Measurements from ENCODE around the gene FGD4.

Gene FGD4

GRCh38 chr12:32568228-32568627 is 168.9 kb downstream of the FGD4 start:
- DNase-seq: no peak

DNA sequence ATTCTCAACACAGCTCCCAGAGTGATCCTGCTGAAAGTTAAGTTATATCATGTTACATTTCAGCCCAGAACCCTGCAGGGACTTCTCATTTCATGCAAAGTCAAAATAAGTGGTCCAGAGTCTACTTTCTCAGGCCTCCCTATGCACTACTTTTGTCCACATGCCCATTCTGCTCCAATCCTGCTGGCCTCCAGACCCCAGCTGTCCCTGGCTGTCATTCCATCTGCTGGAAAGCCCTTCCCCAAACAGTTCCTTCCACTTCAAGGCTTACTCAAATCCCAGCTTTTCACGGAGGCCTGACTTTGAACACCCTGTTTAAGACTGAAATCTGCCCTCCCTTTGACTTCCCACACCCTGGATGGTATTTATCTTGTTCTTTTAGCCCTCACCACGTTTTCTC is 169.9 kb downstream of the FGD4 start:
- no peak for DNase-seq

DNA sequence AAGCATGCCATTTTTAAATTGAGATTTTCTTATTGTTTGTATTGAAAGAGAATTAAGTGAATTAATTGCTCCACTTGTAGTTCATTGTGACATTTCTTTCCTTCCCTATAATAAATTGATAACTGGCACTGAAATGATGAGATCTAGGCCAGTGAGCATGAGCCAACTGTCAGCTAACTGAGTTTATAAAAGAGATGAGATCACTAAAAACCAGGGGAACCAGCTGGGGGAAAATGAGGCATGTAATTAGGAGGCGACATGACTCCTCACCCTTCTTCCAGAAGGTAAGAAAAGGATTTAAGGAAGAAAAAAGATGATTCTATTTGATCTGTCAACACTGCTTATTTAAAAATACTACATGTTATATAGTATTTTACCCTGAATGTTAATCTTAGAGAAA is 175.2 kb downstream of the FGD4 start:
- DNase-seq: no peak

- no peak for DNase-seq
Observed at GRCh38 chr12:32577328-32577727, 178.0 kb downstream of the FGD4 start.

DNA sequence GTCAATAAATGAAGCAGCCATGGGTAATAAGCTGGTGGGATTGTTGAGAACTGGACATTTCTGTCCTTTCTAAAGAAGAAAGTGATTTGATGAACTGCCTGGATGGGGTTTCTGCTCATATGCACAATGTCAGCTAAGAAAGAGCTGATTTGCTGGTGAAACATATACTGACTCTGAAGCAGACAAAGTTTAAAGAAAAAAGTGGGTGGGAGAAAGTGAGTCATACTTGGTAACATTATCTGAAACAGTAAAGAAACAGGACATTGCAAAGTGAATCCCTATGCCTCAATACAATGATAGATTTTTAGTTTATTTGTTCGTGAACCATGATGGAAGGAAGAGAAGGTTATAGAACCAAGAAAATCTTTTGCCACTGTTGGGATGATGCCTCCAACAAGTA is 184.2 kb downstream of the FGD4 start:
- no peak for DNase-seq

DNA sequence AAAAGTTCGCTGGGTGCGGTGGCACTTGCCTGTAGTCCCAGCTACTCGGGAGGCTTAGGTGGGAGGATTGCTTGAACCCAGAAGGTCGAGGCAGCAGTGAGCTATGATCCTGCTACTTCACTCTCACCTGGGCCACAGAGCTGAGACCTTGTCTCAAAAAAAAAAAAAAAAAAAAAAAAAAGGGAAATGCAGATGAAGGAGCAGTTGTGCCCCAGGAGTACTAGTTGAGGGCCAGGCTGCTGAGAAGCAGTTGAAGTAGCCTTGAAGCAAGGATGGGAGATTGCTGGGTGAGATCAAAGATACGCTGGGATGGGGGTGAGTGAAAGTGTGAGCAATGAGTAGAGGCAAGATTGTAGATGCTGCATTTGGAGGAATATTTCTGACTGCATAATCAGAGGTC is 186.3 kb downstream of the FGD4 start:
- DNase-seq: no peak

DNA sequence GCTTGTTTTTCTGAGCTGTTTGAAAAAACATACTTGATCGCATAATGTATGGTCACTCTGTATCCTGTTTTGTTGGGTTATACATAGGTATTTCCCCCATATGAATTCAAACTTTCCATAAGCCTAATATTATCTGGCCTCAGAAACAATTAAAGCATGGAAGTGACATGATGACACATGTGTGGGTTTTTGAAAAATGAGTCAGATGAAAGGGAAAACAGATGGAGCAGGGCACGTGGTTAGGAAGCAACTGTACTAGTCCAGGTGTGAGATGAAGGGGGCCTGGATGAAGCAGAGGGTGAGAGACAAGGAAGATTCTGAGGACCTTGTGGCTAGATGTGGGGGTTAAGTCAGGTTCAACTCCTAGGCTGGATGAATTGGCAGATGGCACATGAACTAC is 187.0 kb downstream of the FGD4 start:
- DNase-seq: no peak

DNA sequence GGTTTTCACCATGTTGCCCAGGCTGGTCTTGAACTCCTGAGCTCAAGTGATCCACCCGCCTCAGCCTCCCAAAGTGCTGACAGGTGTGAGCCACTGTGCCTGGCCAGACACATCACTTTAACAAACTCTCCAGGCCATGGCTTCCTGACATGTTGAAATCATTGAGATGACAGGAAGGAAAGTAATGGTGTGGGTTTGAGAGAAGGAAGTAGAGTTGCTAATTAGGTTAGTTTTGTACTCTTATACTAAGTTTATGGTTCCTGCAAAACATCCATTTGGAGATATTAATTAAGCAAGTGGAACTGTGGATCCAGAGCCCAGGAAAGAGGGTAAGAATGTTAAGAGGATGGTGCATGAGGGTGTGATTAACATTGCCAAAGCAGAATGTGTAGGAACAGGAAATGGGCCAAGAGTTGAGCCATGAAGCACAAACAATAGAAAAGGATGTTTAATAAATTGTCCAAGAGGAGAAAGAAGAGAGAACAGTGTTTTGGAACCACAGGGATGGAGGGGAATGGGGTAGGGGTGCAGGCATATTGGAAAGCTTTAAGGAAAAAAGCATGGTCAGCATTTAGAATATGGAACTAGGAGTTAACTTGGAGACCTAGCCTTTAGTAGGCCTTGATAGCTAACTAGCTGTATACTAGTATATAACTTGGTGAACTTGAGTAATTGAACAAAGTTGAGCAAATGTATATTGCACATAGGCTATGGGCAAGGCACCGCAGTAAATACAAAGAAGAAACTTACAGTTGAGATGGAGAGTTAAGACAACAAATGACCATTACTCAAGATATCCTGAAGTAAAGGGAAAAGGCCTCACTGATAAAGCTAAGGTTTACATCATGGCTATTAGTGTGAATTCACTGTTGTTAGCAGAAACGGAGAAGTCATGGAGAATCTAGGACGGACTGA is 188.5 kb downstream of the FGD4 start:
- DNase-seq: no peak

DNA sequence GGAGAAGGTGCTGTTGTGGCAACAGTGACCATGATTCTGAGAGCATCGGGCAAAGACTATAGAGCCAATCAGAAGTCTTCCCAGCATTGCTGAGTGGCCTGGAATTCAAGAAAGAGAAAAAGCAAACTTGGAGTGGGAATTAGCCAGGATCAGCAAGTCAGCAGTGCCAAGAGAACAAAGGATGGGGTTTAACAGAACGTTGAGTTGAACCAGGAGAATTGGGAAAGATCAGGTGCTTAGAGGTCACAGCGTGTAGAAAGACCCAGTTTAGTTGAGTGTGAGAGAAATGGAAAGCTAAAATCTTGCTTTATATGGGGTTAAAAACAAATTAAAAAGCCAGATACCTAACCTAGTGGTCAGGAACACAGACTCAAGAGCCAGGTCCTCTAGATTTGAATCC is 189.2 kb downstream of the FGD4 start:
- no peak for DNase-seq

DNA sequence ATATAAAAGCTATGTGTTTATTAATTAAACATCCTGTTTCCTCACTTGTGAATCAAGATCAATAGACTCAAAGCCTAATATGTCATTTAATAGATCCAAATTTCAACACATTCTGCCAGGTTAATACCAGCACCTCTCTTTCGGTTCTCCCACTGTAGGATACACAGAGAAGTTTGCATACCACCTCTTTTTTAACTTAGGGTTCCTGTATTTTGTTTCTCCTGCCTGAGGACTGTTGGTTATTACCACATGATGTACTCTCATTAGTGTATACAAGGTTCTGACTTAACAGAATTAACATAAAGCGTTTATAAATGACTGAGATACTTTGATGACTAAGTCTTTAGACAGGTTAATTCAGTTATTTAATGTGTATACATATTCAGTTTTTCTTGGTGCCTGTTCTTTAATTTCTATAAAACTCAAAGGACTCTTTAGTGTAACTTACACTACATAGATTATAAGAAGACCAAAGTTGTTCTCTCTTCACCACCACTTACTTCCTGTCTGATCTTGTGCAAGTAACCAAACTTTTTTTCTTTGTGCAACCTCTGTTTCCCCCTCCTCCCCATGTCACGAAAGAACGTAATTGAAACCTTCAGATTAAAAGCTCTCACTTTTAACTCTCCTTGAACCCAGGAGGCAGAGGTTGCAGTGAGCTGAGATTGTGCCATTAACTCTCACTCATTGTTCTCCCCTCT is 190.0 kb downstream of the FGD4 start:
- no peak for DNase-seq

- no peak for DNase-seq
Observed at GRCh38 chr12:32595251-32595650, 195.9 kb downstream of the FGD4 start.

DNA sequence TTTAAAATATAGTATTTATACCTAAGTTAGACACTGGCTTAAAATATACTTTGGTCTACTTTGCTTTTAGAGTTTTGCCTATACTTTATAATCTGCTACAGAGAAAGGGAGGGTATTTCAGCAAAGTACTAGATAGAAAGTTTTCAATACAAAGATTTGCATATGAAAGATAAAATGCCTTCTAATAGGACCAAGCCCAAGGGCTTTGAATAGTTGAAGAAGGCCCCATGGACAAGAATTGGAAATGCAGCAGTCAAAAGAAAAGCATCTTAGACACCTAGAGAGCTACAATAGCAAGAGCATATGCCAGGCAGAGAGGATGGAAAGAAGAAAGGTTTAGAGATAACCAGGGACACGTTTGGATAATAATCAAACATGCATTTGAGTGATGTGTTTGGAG is 196.7 kb downstream of the FGD4 start:
- DNase-seq: no peak

DNA sequence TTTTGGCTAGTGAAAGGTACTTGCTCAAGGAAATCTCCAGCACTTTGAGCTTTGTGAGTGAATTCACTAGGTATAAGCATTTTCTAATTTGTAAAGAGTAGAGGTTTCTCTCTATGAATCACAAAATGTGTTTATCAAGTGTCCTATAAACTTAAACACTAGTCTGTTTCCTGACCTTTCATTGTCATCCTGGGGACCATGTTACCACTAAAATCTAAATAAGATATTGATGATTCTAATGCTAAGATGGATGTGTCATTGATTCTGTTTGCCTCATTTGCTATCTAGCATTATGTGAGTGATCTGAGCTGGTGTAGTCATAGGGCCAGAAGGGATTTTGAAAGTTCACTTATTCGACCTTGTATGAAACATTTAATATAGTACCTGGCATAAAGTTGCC is 199.3 kb downstream of the FGD4 start:
- no peak for DNase-seq

DNA sequence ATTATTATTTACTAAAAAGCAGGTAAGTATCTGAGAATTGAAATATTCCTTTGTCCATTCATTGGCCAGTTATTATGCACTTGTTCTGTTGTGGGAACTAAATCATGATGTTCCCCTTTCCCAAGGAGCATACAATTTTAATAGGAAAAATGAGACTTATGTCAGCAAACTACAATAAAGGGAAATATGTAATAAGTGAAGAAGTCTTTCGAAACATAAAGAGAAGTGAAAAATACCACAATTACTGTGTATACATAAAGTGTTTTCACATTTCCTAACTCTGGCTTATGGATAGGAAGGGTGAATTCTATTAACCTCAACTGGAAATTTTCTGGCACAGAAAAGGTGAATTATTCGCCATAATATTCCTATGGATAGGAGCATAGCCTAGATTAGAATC is 201.3 kb downstream of the FGD4 start:
- no peak for DNase-seq

DNA sequence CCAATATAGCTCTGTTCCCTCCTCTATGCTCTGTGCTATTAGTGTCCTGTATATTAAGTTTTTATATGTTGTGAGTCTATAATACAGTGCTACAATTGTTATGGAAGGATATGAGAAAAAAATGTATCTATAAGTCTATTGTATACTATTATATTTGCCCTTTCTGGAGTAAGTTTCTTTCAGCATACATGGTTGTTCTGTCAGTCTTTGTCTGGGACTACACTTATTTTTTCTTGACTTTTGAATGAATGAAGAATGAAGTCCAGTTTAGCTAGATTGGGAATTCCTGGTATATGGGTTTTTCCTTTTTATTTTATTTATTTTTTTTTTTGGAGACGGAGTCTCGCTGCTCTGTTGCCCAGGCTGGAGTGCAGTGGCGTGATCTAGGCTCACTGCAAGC is 203.7 kb downstream of the FGD4 start:
- no peak for DNase-seq

- no peak for DNase-seq
Observed at GRCh38 chr12:32603858-32604257, 204.5 kb downstream of the FGD4 start.

- DNase-seq: no peak
Observed at GRCh38 chr12:32604565-32604964, 205.2 kb downstream of the FGD4 start.

- DNase-seq: no peak
Observed at GRCh38 chr12:32605326-32606095, 206.2 kb downstream of the FGD4 start.

DNA sequence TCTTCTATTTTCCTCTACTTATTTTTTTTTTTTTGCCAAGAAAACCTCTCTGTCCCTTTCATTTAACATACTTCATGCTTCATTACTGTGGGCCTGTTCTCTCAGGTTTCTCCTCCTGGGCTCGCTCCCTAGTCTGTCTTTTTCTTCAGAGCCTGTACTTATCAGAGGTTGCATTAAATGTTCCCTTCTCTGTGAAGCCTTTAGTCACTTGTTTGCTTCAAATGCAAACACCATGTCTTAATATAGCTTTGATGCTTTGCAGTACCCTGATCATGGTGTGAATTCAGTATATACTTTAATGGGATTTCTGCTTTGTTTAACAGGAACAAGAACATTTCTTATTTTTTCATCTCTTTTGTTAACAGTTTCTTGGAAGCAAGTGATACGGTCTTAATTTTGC is 207.1 kb downstream of the FGD4 start:
- DNase-seq: no peak

DNA sequence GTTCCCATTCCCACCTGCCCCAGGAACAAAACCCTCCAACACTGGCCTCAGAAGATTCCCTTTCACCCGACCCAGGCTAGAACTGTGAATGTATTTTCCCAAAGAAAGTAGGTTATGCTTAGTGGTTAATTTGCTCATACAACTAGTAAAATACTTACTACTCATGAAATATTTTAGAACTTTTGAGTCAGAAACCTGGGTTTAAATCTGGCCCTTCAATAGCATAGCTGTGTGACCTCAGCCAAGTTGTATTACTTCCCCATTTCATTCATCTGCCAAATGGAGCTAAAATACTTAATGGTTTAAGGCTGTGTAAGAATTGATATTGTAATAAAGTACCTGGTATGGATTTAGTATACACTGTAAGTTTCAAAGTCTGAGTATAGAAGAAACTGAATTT is 210.6 kb downstream of the FGD4 start:
- DNase-seq: no peak

GRCh38 chr12:32611986-32612385 is 212.6 kb downstream of the FGD4 start:
- DNase-seq: no peak

- DNase-seq: no peak
Observed at GRCh38 chr12:32612658-32613614, 213.6 kb downstream of the FGD4 start.

Measured in CD4-positive, alpha-beta T cell treated with Interleukin-1 beta for 1 hour (primary cell).